SJSA1 (cell line): ENCODE results near the gene NRXN3. TPM values are rescaled to one million over a fixed set of nuclear protein-coding genes. Genes with fewer than 3 reads are reported as not detected.
A peak's percentile ranks its signal among the peaks of the same experiment; 100 is the strongest.

Source experiments
- DNase-seq, 2 experiments: peaks; one replicate each; pipeline ENCODE4 v3.0.0-alpha.2; 2015 to 2020; ENCODE audit warnings: low spot score in 2 of 2, low read depth in 1 of 2
- H3K27ac ChIP-seq: fragments of 250-450 bp; sonication (Bioruptor Pico); 2 replicates; pipeline ENCODE4 v1.5.1; 2020; ENCODE audit warnings: mild to moderate bottlenecking, moderate library complexity
- H3K27me3 ChIP-seq: fragments of 250-450 bp; sonication (Bioruptor Pico); replicated peaks from 2 replicates; pipeline ENCODE4 v1.5.1; 2020; ENCODE audit warnings: mild to moderate bottlenecking, moderate library complexity
- H3K36me3 ChIP-seq: fragments of 250-450 bp; sonication (Bioruptor Pico); 2 replicates; pipeline ENCODE4 v1.5.1; 2020; ENCODE audit warnings: mild to moderate bottlenecking
- H3K4me1 ChIP-seq: fragments of 250-450 bp; sonication (Bioruptor Pico); replicated peaks from 2 replicates; pipeline ENCODE4 v1.6.1; 2021; ENCODE audit warnings: mild to moderate bottlenecking
- H3K4me3 ChIP-seq: fragments of 250-450 bp; sonication (Bioruptor Pico); 2 replicates; pipeline ENCODE4 v1.5.1; 2020; ENCODE audit warnings: mild to moderate bottlenecking
- H3K9me3 ChIP-seq: fragments of 250-450 bp; sonication (Bioruptor Pico); replicated peaks from 2 replicates; pipeline ENCODE4 v1.5.1; 2020; ENCODE audit warnings: mild to moderate bottlenecking
- total RNA-seq: library from RNA; depleted of rRNA; stranded (reverse); fragments of >200 nt; shearing (Covaris generic); gene quantifications from 2 replicates; pipeline ENCODE4 v1.2.3, GENCODE V29; 2014

Gene NRXN3
- total RNA-seq, 1 experiment from 2014 or later: 1.0 TPM

- no peak overlapping the region for H3K27ac ChIP-seq
- H3K4me3 ChIP-seq: no peak overlapping the region
- no peaks in the 10 kb centered on the region for H3K27me3 ChIP-seq
- H3K9me3 ChIP-seq: no peaks in the 10 kb centered on the region
- H3K4me1 ChIP-seq: no peaks in the 10 kb centered on the region
- DNase-seq: peak; percentile 29 to 47
- no peaks in the 10 kb centered on the region for H3K36me3 ChIP-seq
Measured at GRCh38 chr14:78598046-78598920, 428.1 kb downstream of the NRXN3 start.

GRCh38 chr14:78605025-78605762 is 435.0 kb downstream of the NRXN3 start:
- peaks cover 10% of the 10 kb centered on the region for H3K4me1 ChIP-seq
- no peaks in the 10 kb centered on the region for H3K36me3 ChIP-seq
- H3K27me3 ChIP-seq: no peaks in the 10 kb centered on the region
- H3K4me3 ChIP-seq: no peak overlapping the region
- no peak overlapping the region for H3K27ac ChIP-seq
- no peak for DNase-seq
- no peaks in the 10 kb centered on the region for H3K9me3 ChIP-seq

- Histone ChIP-seq H3K4me1 (peaks cover 10% of the 10 kb centered on the region), H3K36me3 (no peaks in the 10 kb centered on the region), H3K4me3 (no peak overlapping the region), H3K9me3 (no peaks in the 10 kb centered on the region), H3K27ac (no peak overlapping the region; the same call in 1 of the 2 replicates), H3K27me3 (no peaks in the 10 kb centered on the region)
- DNase-seq: peak in 1 of 2 experiments; percentile 25
Measured at GRCh38 chr14:78605897-78606500, 435.8 kb downstream of the NRXN3 start.

- DNase-seq: no peak
- H3K27me3 ChIP-seq: no peaks in the 10 kb centered on the region
Measured at GRCh38 chr14:78608998-78609787, 439.0 kb downstream of the NRXN3 start.

GRCh38 chr14:78610994-78611393 is 440.8 kb downstream of the NRXN3 start:
- Histone ChIP-seq H3K4me3 (no peak overlapping the region), H3K27ac (no peak overlapping the region), H3K27me3 (no peaks in the 10 kb centered on the region), H3K9me3 (no peaks in the 10 kb centered on the region), H3K36me3 (no peaks in the 10 kb centered on the region), H3K4me1 (peaks cover 6% of the 10 kb centered on the region)
- DNase-seq: no peak

More at GRCh38 chr14:78608998-78609787, 439.0 kb downstream of the NRXN3 start:
- Histone ChIP-seq H3K4me3 (no peak overlapping the region), H3K4me1 (peaks cover 10% of the 10 kb centered on the region), H3K27ac (no peak overlapping the region), H3K9me3 (no peaks in the 10 kb centered on the region), H3K36me3 (no peaks in the 10 kb centered on the region)

- no peak for DNase-seq
Measured at GRCh38 chr14:78611796-78612571, 441.8 kb downstream of the NRXN3 start.

GRCh38 chr14:78612666-78613065 is 442.5 kb downstream of the NRXN3 start:
- Histone ChIP-seq H3K36me3 (no peaks in the 10 kb centered on the region), H3K27ac (no peak overlapping the region), H3K27me3 (no peaks in the 10 kb centered on the region), H3K9me3 (no peaks in the 10 kb centered on the region), H3K4me1 (no peaks in the 10 kb centered on the region), H3K4me3 (no peak overlapping the region)
- DNase-seq: no peak

More at GRCh38 chr14:78611796-78612571, 441.8 kb downstream of the NRXN3 start:
- Histone ChIP-seq H3K9me3 (no peaks in the 10 kb centered on the region), H3K27ac (no peak overlapping the region), H3K27me3 (no peaks in the 10 kb centered on the region), H3K4me1 (no peaks in the 10 kb centered on the region), H3K4me3 (no peak overlapping the region), H3K36me3 (no peaks in the 10 kb centered on the region)

- H3K27ac ChIP-seq: no peak overlapping the region
- H3K27me3 ChIP-seq: no peaks in the 10 kb centered on the region
- no peaks in the 10 kb centered on the region for H3K9me3 ChIP-seq
- H3K4me1 ChIP-seq: no peaks in the 10 kb centered on the region
- H3K4me3 ChIP-seq: no peak overlapping the region
- no peak for DNase-seq
- H3K36me3 ChIP-seq: no peaks in the 10 kb centered on the region
Measured at GRCh38 chr14:78614593-78614992, 444.4 kb downstream of the NRXN3 start.

GRCh38 chr14:78617735-78618134 is 447.6 kb downstream of the NRXN3 start:
- no peaks in the 10 kb centered on the region for H3K27me3 ChIP-seq
- no peak for DNase-seq
- H3K36me3 ChIP-seq: no peaks in the 10 kb centered on the region
- H3K9me3 ChIP-seq: no peaks in the 10 kb centered on the region
- no peaks in the 10 kb centered on the region for H3K4me1 ChIP-seq
- no peak overlapping the region for H3K27ac ChIP-seq
- no peak overlapping the region for H3K4me3 ChIP-seq

GRCh38 chr14:78618368-78618767 is 448.2 kb downstream of the NRXN3 start:
- Histone ChIP-seq H3K27me3 (no peaks in the 10 kb centered on the region), H3K4me1 (no peaks in the 10 kb centered on the region), H3K36me3 (no peaks in the 10 kb centered on the region), H3K4me3 (no peak overlapping the region), H3K27ac (no peak overlapping the region), H3K9me3 (no peaks in the 10 kb centered on the region)
- DNase-seq: no peak

GRCh38 chr14:78627114-78627513 is 456.9 kb downstream of the NRXN3 start:
- no peak overlapping the region for H3K27ac ChIP-seq
- no peaks in the 10 kb centered on the region for H3K27me3 ChIP-seq
- H3K36me3 ChIP-seq: no peaks in the 10 kb centered on the region
- H3K9me3 ChIP-seq: no peaks in the 10 kb centered on the region
- H3K4me1 ChIP-seq: no peaks in the 10 kb centered on the region
- no peak for DNase-seq
- no peak overlapping the region for H3K4me3 ChIP-seq

GRCh38 chr14:78631551-78631950 is 461.4 kb downstream of the NRXN3 start:
- DNase-seq: no peak
- no peaks in the 10 kb centered on the region for H3K9me3 ChIP-seq
- no peaks in the 10 kb centered on the region for H3K27me3 ChIP-seq
- H3K4me1 ChIP-seq: no peaks in the 10 kb centered on the region
- no peak overlapping the region for H3K4me3 ChIP-seq
- no peaks in the 10 kb centered on the region for H3K36me3 ChIP-seq
- no peak overlapping the region for H3K27ac ChIP-seq

GRCh38 chr14:78633752-78634151 is 463.6 kb downstream of the NRXN3 start:
- no peaks in the 10 kb centered on the region for H3K36me3 ChIP-seq
- no peak overlapping the region for H3K27ac ChIP-seq
- no peaks in the 10 kb centered on the region for H3K9me3 ChIP-seq
- H3K4me1 ChIP-seq: no peaks in the 10 kb centered on the region
- H3K27me3 ChIP-seq: no peaks in the 10 kb centered on the region
- no peak for DNase-seq
- H3K4me3 ChIP-seq: no peak overlapping the region
